Trophoblast cell (in vitro differentiated cells and primary cell): Measurements from ENCODE around the gene LGSN.
A peak's percentile ranks its signal among the peaks of the same experiment; 100 is the strongest.

ENCODE experiments used
- DNase-seq, 2 donors: peaks; one replicate each; pipeline ENCODE4 v3.0.0-alpha.2; 2016
- H2AFZ ChIP-seq: 2 replicates; pipeline ENCODE4 v1.6.1; 2013; ENCODE audit warnings: low read length, moderate library complexity, mild to moderate bottlenecking; ENCODE audit not compliant: insufficient read depth, poor library complexity
- H2AK5ac ChIP-seq: 2 replicates; pipeline ENCODE4 v1.6.1; 2013; ENCODE audit warnings: mild to moderate bottlenecking, low read length
- H2BK120ac ChIP-seq: 2 replicates; pipeline ENCODE4 v1.6.1; 2013; ENCODE audit warnings: low read length, mild to moderate bottlenecking, moderate library complexity; ENCODE audit not compliant: insufficient read depth, poor library complexity
- H2BK12ac ChIP-seq: 2 replicates; pipeline ENCODE4 v1.6.1; 2013; ENCODE audit warnings: mild to moderate bottlenecking, low read length, moderate library complexity
- H2BK5ac ChIP-seq: 2 replicates; pipeline ENCODE4 v1.6.1; 2013; ENCODE audit warnings: low read length, low read depth, moderate library complexity, mild to moderate bottlenecking; ENCODE audit not compliant: poor library complexity
- H3K14ac ChIP-seq: 2 replicates; pipeline ENCODE4 v1.6.1; 2013; ENCODE audit warnings: mild to moderate bottlenecking, low read length
- H3K18ac ChIP-seq: 2 replicates; pipeline ENCODE4 v1.6.1; 2013; ENCODE audit warnings: mild to moderate bottlenecking, low read length
- H3K23ac ChIP-seq: 2 replicates; pipeline ENCODE4 v1.6.1; 2013; ENCODE audit warnings: low read length
- H3K27ac ChIP-seq: 2 replicates; pipeline ENCODE4 v1.5.1; 2013; ENCODE audit warnings: low read depth, mild to moderate bottlenecking, inconsistent platforms, low read length, moderate library complexity
- H3K27me3 ChIP-seq: 2 replicates; pipeline ENCODE4 v1.6.1; 2013; ENCODE audit warnings: inconsistent platforms, mild to moderate bottlenecking, low read length, moderate library complexity; ENCODE audit not compliant: insufficient read depth
- H3K36me3 ChIP-seq, 2 experiments: 1 replicate in 1 of 2; 2 replicates in 1 of 2; pipeline ENCODE4 v1.6.1; 2013; ENCODE audit warnings: low read length in 2 of 2, mild to moderate bottlenecking in 2 of 2, moderate library complexity in 1 of 2; ENCODE audit not compliant: insufficient read depth in 2 of 2, control insufficient read depth in 1 of 2
- H3K4ac ChIP-seq: 2 replicates; pipeline ENCODE4 v1.6.1; 2013; ENCODE audit warnings: low read depth, mild to moderate bottlenecking, low read length, moderate library complexity
- H3K4me1 ChIP-seq, 2 experiments: 1 replicate in 1 of 2; 2 replicates in 1 of 2; pipeline ENCODE4 v1.6.1; 2013; ENCODE audit warnings: low read length in 2 of 2, mild to moderate bottlenecking in 2 of 2, moderate library complexity in 1 of 2; ENCODE audit not compliant: insufficient read depth in 2 of 2, control insufficient read depth in 1 of 2
- H3K4me2 ChIP-seq: 2 replicates; pipeline ENCODE4 v1.6.1; 2013; ENCODE audit warnings: inconsistent platforms, mild to moderate bottlenecking, low read length, moderate library complexity
- H3K4me3 ChIP-seq: 2 replicates; pipeline ENCODE4 v1.5.1; 2013; ENCODE audit warnings: mild to moderate bottlenecking, low read depth, low read length, inconsistent platforms
- H3K79me1 ChIP-seq: one replicate; pipeline ENCODE4 v1.6.1; 2013; ENCODE audit warnings: low read length
- H3K79me2 ChIP-seq: 2 replicates; pipeline ENCODE4 v1.6.1; 2013; ENCODE audit warnings: low read length, mild to moderate bottlenecking; ENCODE audit not compliant: control insufficient read depth, insufficient read depth, poor library complexity
- H3K9ac ChIP-seq: 2 replicates; pipeline ENCODE4 v1.6.1; 2013; ENCODE audit warnings: mild to moderate bottlenecking, low read length
- H3K9me3 ChIP-seq: 2 replicates; pipeline ENCODE4 v1.6.1; 2013; ENCODE audit warnings: low read depth, mild to moderate bottlenecking, control low read depth, inconsistent platforms, low read length; ENCODE audit not compliant: insufficient read depth
- H4K12ac ChIP-seq: 2 replicates; pipeline ENCODE4 v1.6.1; 2013; ENCODE audit warnings: low read depth, mild to moderate bottlenecking, low read length, moderate library complexity
- H4K8ac ChIP-seq: 2 replicates; pipeline ENCODE4 v1.6.1; 2013; ENCODE audit warnings: low read depth, mild to moderate bottlenecking, low read length, moderate library complexity
- H4K91ac ChIP-seq: one replicate; pipeline ENCODE4 v1.6.1; 2013; ENCODE audit warnings: low read depth, mild to moderate bottlenecking, low read length, moderate library complexity
- WGBS: extraction: QIAGEN DNeasy Blood & Tissue Kit; methylation state at CpG from one replicate; pipeline ENCODE4 v1.1.7; 2013; ENCODE audit warnings: missing lambda C conversion rate; ENCODE audit not compliant: insufficient read length, insufficient coverage; ENCODE audit errors: extremely low coverage; 5-methylcytosine and 5-hydroxymethylcytosine counted together

The LGSN gene

GRCh38 chr6:63355632-63356031, 35.8 kb upstream of the LGSN start:
- H3K9me3 ChIP-seq, result no peaks in the 10 kb centered on the region
- no peak overlapping the region for H2AFZ ChIP-seq
- WGBS, result no CpG with 5 or more reads among the region's 4 CpGs
- no peaks in the 10 kb centered on the region for H3K79me2 ChIP-seq
- no peak overlapping the region for H4K91ac ChIP-seq
- no peak overlapping the region for H2BK12ac ChIP-seq
- no peak overlapping the region for H3K4me2 ChIP-seq
- H3K4me1 ChIP-seq, result no peaks in the 10 kb centered on the region
- H4K12ac ChIP-seq, result no peak overlapping the region
- H4K8ac ChIP-seq, result no peak overlapping the region
- H3K27ac ChIP-seq, result no peak overlapping the region
- H3K27me3 ChIP-seq, result no peaks in the 10 kb centered on the region
- no peak overlapping the region for H3K14ac ChIP-seq
- no peak overlapping the region for H2AK5ac ChIP-seq
- no peaks in the 10 kb centered on the region for H3K79me1 ChIP-seq
- H3K4ac ChIP-seq, result no peak overlapping the region
- no peak overlapping the region for H3K18ac ChIP-seq
- H3K9ac ChIP-seq, result no peak overlapping the region
- peak; percentile 66 to 78 for DNase-seq
- H2BK120ac ChIP-seq, result no peak overlapping the region
- no peak overlapping the region for H3K4me3 ChIP-seq
- H3K23ac ChIP-seq, result no peak overlapping the region
- H3K36me3 ChIP-seq, result no peaks in the 10 kb centered on the region
- H2BK5ac ChIP-seq, result no peak overlapping the region

- H2AK5ac ChIP-seq, result no peak overlapping the region
- H3K9me3 ChIP-seq, result no peaks in the 10 kb centered on the region
- no peak overlapping the region for H3K4ac ChIP-seq
- no peak overlapping the region for H3K23ac ChIP-seq
- H4K12ac ChIP-seq, result no peak overlapping the region
- no peaks in the 10 kb centered on the region for H3K27me3 ChIP-seq
- no peak overlapping the region for H2BK120ac ChIP-seq
- no peaks in the 10 kb centered on the region for H3K79me1 ChIP-seq
- no CpG with 5 or more reads among the region's 1 CpG for WGBS
- no peak overlapping the region for H2BK12ac ChIP-seq
- H3K36me3 ChIP-seq, result no peaks in the 10 kb centered on the region
- no peak for DNase-seq
- no peak overlapping the region for H3K4me2 ChIP-seq
- H3K4me1 ChIP-seq, result peaks cover 0 to 3% of the 10 kb centered on the region in 2 experiments
- H3K27ac ChIP-seq, result no peak overlapping the region
- no peak overlapping the region for H4K91ac ChIP-seq
- H3K79me2 ChIP-seq, result no peaks in the 10 kb centered on the region
- no peak overlapping the region for H4K8ac ChIP-seq
- no peak overlapping the region for H3K4me3 ChIP-seq
- no peak overlapping the region for H3K9ac ChIP-seq
- H2BK5ac ChIP-seq, result no peak overlapping the region
- H2AFZ ChIP-seq, result no peak overlapping the region
- no peak overlapping the region for H3K18ac ChIP-seq
- no peak overlapping the region for H3K14ac ChIP-seq
These were observed 33.5 kb upstream of the LGSN start for GRCh38 chr6:63353286-63353630.

GRCh38 chr6:63352544-63353285, 32.9 kb upstream of the LGSN start:
- Histone ChIP-seq H3K79me2 (no peaks in the 10 kb centered on the region), H3K18ac (no peak overlapping the region), H3K14ac (no peak overlapping the region), H3K4me1 (peaks cover 0 to 4% of the 10 kb centered on the region in 2 experiments), H3K36me3 (no peaks in the 10 kb centered on the region), H3K4me2 (no peak overlapping the region), H2BK5ac (no peak overlapping the region), H2BK120ac (no peak overlapping the region), H4K12ac (no peak overlapping the region), H4K8ac (no peak overlapping the region), H3K79me1 (no peaks in the 10 kb centered on the region), H3K23ac (no peak overlapping the region), H3K4ac (no peak overlapping the region), H3K9ac (no peak overlapping the region), H2BK12ac (no peak overlapping the region), H2AK5ac (no peak overlapping the region), H4K91ac (no peak overlapping the region), H3K27ac (no peak overlapping the region), H3K9me3 (no peaks in the 10 kb centered on the region), H2AFZ (no peak overlapping the region), H3K4me3 (no peak overlapping the region), H3K27me3 (no peaks in the 10 kb centered on the region)
- WGBS, result no CpG with 5 or more reads among the region's 7 CpGs
- DNase-seq, result peak; percentile 17 to 37

GRCh38 chr6:63352069-63352543, 32.3 kb upstream of the LGSN start:
- Histone ChIP-seq H3K4me2 (no peak overlapping the region), H3K9me3 (no peaks in the 10 kb centered on the region), H3K79me1 (no peaks in the 10 kb centered on the region), H3K36me3 (no peaks in the 10 kb centered on the region), H3K9ac (no peak overlapping the region), H2BK12ac (no peak overlapping the region), H2BK5ac (no peak overlapping the region), H2AFZ (no peak overlapping the region), H4K91ac (no peak overlapping the region), H2BK120ac (no peak overlapping the region), H3K4ac (no peak overlapping the region), H3K23ac (no peak overlapping the region), H4K12ac (no peak overlapping the region), H2AK5ac (no peak overlapping the region), H3K18ac (no peak overlapping the region), H3K4me1 (peaks cover 0 to 4% of the 10 kb centered on the region in 2 experiments), H4K8ac (no peak overlapping the region), H3K4me3 (no peak overlapping the region), H3K14ac (no peak overlapping the region), H3K27ac (no peak overlapping the region), H3K27me3 (no peaks in the 10 kb centered on the region), H3K79me2 (no peaks in the 10 kb centered on the region)
- WGBS, result no CpG with 5 or more reads among the region's 4 CpGs
- DNase-seq, result peak in 1 of 2 donors; percentile 65
